Endothelial cell of umbilical vein (primary cell): ENCODE measurements around the gene ANKZF1. TPM values are rescaled to one million over a fixed set of nuclear protein-coding genes. Genes with fewer than 3 reads are reported as not detected.

Experiments
- BruUV-seq: library from RNA; stranded (reverse); fragments of 400-500 nt; replicated peaks from 2 replicates; lab custom pipeline; 2021; lab: Mats Ljungman, UMichigan
- CTCF ChIA-PET: fragments of 300-600, 350-600 bp; sonication (Branson Sonifier 250); formaldehyde crosslinking; loops from one replicate; lab custom pipeline; 2021; ENCODE audit warnings: antibody characterized with exemption, inconsistent platforms; lab: Charles Lee
- POLR2A ChIA-PET: fragments of 300-600, 350-600 bp; sonication (Branson Sonifier 250); formaldehyde crosslinking; loops from one replicate; lab custom pipeline; 2021; ENCODE audit warnings: antibody characterized with exemption, inconsistent platforms; lab: Charles Lee
- DNase-seq: peaks from one replicate; pipeline ENCODE4 v3.0.0-alpha.2; 2011; ENCODE audit warnings: low read depth, low spot score
- FAIRE-seq: peaks from 2 replicates; lab custom pipeline; 2011; peaks lifted over from hg19 to GRCh38; lab: Jason Lieb, UNC
- H2AFZ ChIP-seq: 2 replicates; pipeline ENCODE4 v1.6.0; 2012; ENCODE audit warnings: low read depth, low read length, control low read depth, inconsistent platforms
- H3K27ac ChIP-seq: 2 replicates; pipeline ENCODE4 v1.5.1; 2011; ENCODE audit warnings: low read depth, mild to moderate bottlenecking, control low read depth, low read length, moderate library complexity; ENCODE audit not compliant: insufficient read depth
- H3K27me3 ChIP-seq, 2 experiments: 2 replicates each; pipeline versions ENCODE4 v1.6.0 to v1.6.1; 2011; ENCODE audit warnings: low read length in 2 of 2, mixed read lengths in 1 of 2; ENCODE audit not compliant: control insufficient read depth in 2 of 2, insufficient read depth in 2 of 2
- H3K36me3 ChIP-seq, 2 experiments: 2 replicates in 1 of 2; 3 replicates in 1 of 2; pipeline ENCODE4 v1.5.1; 2011; ENCODE audit warnings: low read length in 2 of 2, mild to moderate bottlenecking in 1 of 2, moderate library complexity in 1 of 2; ENCODE audit not compliant: control insufficient read depth in 2 of 2, insufficient read depth in 2 of 2; ENCODE audit errors: extremely low read depth in 1 of 2
- H3K4me1 ChIP-seq: 3 replicates; pipeline ENCODE4 v1.5.1; 2011; ENCODE audit warnings: mild to moderate bottlenecking, low read length; ENCODE audit not compliant: control insufficient read depth, insufficient read depth; ENCODE audit errors: extremely low read depth
- H3K4me2 ChIP-seq: 2 replicates; pipeline ENCODE4 v1.6.1; 2011; ENCODE audit warnings: low read length, control low read depth, mixed read lengths; ENCODE audit not compliant: insufficient read depth
- H3K4me3 ChIP-seq, 3 experiments: fragments of 200-600 bp in 1 of 3; sonication (generic), shearing (Covaris generic) in 1 of 3; replicated peaks in 1 of 3; 2 replicates each; pipeline ENCODE4 v1.5.1; 2011 to 2016; ENCODE audit warnings: control low read depth in 3 of 3, low read length in 3 of 3, mild to moderate bottlenecking in 2 of 3, inconsistent platforms in 1 of 3, low read depth in 1 of 3, moderate library complexity in 1 of 3; ENCODE audit not compliant: insufficient read depth in 1 of 3
- H3K79me2 ChIP-seq: 2 replicates; pipeline ENCODE4 v1.6.0; 2012; ENCODE audit warnings: low read length, inconsistent platforms; ENCODE audit not compliant: control insufficient read depth, insufficient read depth
- H3K9ac ChIP-seq: replicated peaks from 2 replicates; pipeline ENCODE3; 2011; ENCODE audit warnings: low read length, control low read depth; ENCODE audit not compliant: insufficient read depth; ENCODE audit errors: extremely low read depth
- H3K9me1 ChIP-seq: replicated peaks from 3 replicates; pipeline ENCODE4 v1.6.0; 2011; ENCODE audit warnings: mild to moderate bottlenecking, low read length; ENCODE audit not compliant: control insufficient read depth, insufficient read depth; ENCODE audit errors: extremely low read depth
- H3K9me3 ChIP-seq: replicated peaks from 2 replicates; pipeline ENCODE4 v1.5.1; 2012; ENCODE audit warnings: low read length, inconsistent platforms; ENCODE audit not compliant: control insufficient read depth, insufficient read depth
- H4K20me1 ChIP-seq: replicated peaks from 2 replicates; pipeline ENCODE3; 2011; ENCODE audit warnings: mild to moderate bottlenecking, low read length; ENCODE audit not compliant: control insufficient read depth, insufficient read depth; ENCODE audit errors: extremely low read depth
- FOS ChIP-seq: IDR thresholded peaks from 2 replicates; pipeline ENCODE4 v1.6.1; 2011; ENCODE audit warnings: mild to moderate bottlenecking, low read length, moderate library complexity, borderline replicate concordance; ENCODE audit not compliant: insufficient read depth
- GATA2 ChIP-seq: IDR thresholded peaks from 2 replicates; pipeline ENCODE4 v1.7.0; 2011; ENCODE audit warnings: low read depth, mild to moderate bottlenecking, moderate library complexity, mixed read lengths, low read length; ENCODE audit not compliant: insufficient read length, insufficient read depth
- MAX ChIP-seq: IDR thresholded peaks from 2 replicates; pipeline ENCODE4 v1.6.1; 2011; ENCODE audit not compliant: insufficient read depth, insufficient read length
- POLR2AphosphoS5 ChIP-seq: IDR thresholded peaks from 2 replicates; pipeline ENCODE4 v1.6.1; 2012; ENCODE audit warnings: low read depth, mild to moderate bottlenecking, control low read depth, low read length, moderate library complexity; ENCODE audit not compliant: insufficient read depth
- dilution Hi-C: fragments of 300-500 bp; cut with MboI; formaldehyde crosslinking; loops from one replicate; pipeline ENCODE4 v1.15.0; 2019; ENCODE audit warnings: low sequenced_read_pairs; ENCODE audit not compliant: extremely low pct_ligation_motif_present
- intact Hi-C: fragments of 100-400 bp; cut with micrococcal nuclease; formaldehyde crosslinking; loops from one replicate; pipeline ENCODE4 v1.10.0; 2022
- polyA plus RNA-seq, 4 experiments: library from polyadenylated mRNA; depleted of rRNA in 3 of 4; stranded (reverse) in 3 of 4; unstranded in 1 of 4; fragments of >200 nt; gene quantifications; 2 replicates each; pipeline versions ENCODE4 v1.2.1 to v1.2.3, GENCODE V29; 2011 to 2012; ENCODE audit warnings: missing spikeins in 1 of 4
- total RNA-seq: library from RNA; stranded (reverse); gene quantifications from 2 replicates; pipeline ENCODE4 v1.2.3, GENCODE V29; 2021

ANKZF1 gene
- total and polyA plus RNA-seq, 2 donors (not counting 3 experiments of a cell fraction or from before 2014, with no cell fraction given), result 26.5 to 36.2 TPM

- no TSS peak for BruUV-seq
- Histone ChIP-seq H3K79me2 (no peaks in the 10 kb centered on the region), H3K27me3 (peaks cover 7 to 12% of the 10 kb centered on the region in 2 experiments), H3K4me1 (no peaks in the 10 kb centered on the region), H2AFZ (no peak overlapping the region), H3K4me2 (no peak overlapping the region), H3K9me1 (no peaks in the 10 kb centered on the region), H3K9ac (no peak overlapping the region), H3K27ac (no peak overlapping the region), H3K36me3 (no peaks in the 10 kb centered on the region), H4K20me1 (no peaks in the 10 kb centered on the region), H3K9me3 (no peaks in the 10 kb centered on the region), H3K4me3 (no peak overlapping the region)
- no peak for FAIRE-seq
- no peak for TF ChIP-seq FOS
- ChIA-PET POLR2A (no interaction called here), CTCF (interaction anchor here (0.5 to 1.4 kb wide), 3 partner anchors 10 to 42 kb away, joined by 3 to 6 read pairs (median 3); partner anchors contain the start of gene DNAJB2)
- intact Hi-C loops, result no loop called here
- dilution Hi-C loops, result no loop called here
- peak; percentile 32 for DNase-seq
Measured at GRCh38 chr2:219269362-219270054, 39.9 kb downstream of the ANKZF1 start.

- CTCF ChIA-PET, result interaction anchor here (0.5 to 1.4 kb wide), 2 partner anchors 25 to 42 kb away, joined by 3 to 6 read pairs; no protein-coding TSS in a partner anchor
- Histone ChIP-seq H3K79me2 (no peaks in the 10 kb centered on the region), H3K9me1 (no peaks in the 10 kb centered on the region), H3K4me1 (no peaks in the 10 kb centered on the region), H3K36me3 (no peaks in the 10 kb centered on the region), H3K9ac (no peak overlapping the region), H3K4me2 (no peak overlapping the region), H3K9me3 (no peaks in the 10 kb centered on the region), H3K4me3 (no peak overlapping the region), H3K27me3 (peaks cover 4 to 10% of the 10 kb centered on the region in 2 experiments), H2AFZ (no peak overlapping the region), H4K20me1 (no peaks in the 10 kb centered on the region), H3K27ac (no peak overlapping the region)
- intact Hi-C loops, result no loop called here
- DNase-seq, result no peak
- POLR2A ChIA-PET, result no interaction called here
- no TSS peak for BruUV-seq
- dilution Hi-C loops, result no loop called here
- TF ChIP-seq GATA2 (no peak), POLR2AphosphoS5 (no peak), MAX (no peak)
- no peak for FAIRE-seq
Measured at GRCh38 chr2:219270055-219270372, 40.4 kb downstream of the ANKZF1 start.
